ENCODE data around the gene TMEM178B.

GRCh38 chr7:141381794-141382427 lies 308.0 kb downstream of the TMEM178B start:
- TF ChIP-seq REST (IDR thresholded peaks at IDR 0.05; ENCODE audit: insufficient read depth in 1 of 2, low read depth in 2 of 2, low read length in 2 of 2) (no peak), POLR2AphosphoS5 (IDR thresholded peaks at IDR 0.05; ENCODE audit: low read depth, low read length) (no peak), SIN3A (IDR thresholded peaks at IDR 0.05; ENCODE audit: borderline replicate concordance, insufficient read depth, low read length) (no peak), TAF1 (IDR thresholded peaks at IDR 0.05; ENCODE audit: borderline replicate concordance, insufficient read depth, low read length) (no peak)

Data from PFSK-1 (cell line).